WERI-Rb-1 (cell line): ENCODE measurements around the gene CLDN3.
"Not testable (repeated sequence)": the region's sequence is repeated elsewhere in the genome, so short reads cannot be mapped to it uniquely, and the experiment has no call there.

Experiments used
- DNase-seq: peaks from one replicate; pipeline ENCODE4 v3.0.0-alpha.2; 2020
- H3K27ac ChIP-seq: fragments of 250-450 bp; sonication (Bioruptor Pico); 2 replicates; pipeline ENCODE4 v1.5.1; 2020; ENCODE audit warnings: mild to moderate bottlenecking, moderate library complexity
- H3K27me3 ChIP-seq: fragments of 250-450 bp; sonication (Bioruptor Pico); 2 replicates; pipeline ENCODE4 v1.5.1; 2021; ENCODE audit warnings: mild to moderate bottlenecking, low read depth, moderate library complexity; ENCODE audit not compliant: insufficient read depth, severe bottlenecking
- H3K36me3 ChIP-seq: fragments of 250-450 bp; sonication (Bioruptor Pico); 2 replicates; pipeline ENCODE4 v1.5.1; 2020; ENCODE audit warnings: mild to moderate bottlenecking, moderate library complexity
- H3K4me3 ChIP-seq: 2 replicates; pipeline ENCODE4 v1.5.1; 2011; ENCODE audit warnings: low read depth, mild to moderate bottlenecking, control low read depth, low read length
- H3K9me3 ChIP-seq: fragments of 250-450 bp; sonication (Bioruptor Pico); 2 replicates; pipeline ENCODE4 v1.5.1; 2021; ENCODE audit warnings: mild to moderate bottlenecking, moderate library complexity; ENCODE audit not compliant: severe bottlenecking
- CTCF ChIP-seq: IDR thresholded peaks from 2 replicates; pipeline ENCODE4 v1.5.1; 2011; ENCODE audit warnings: low read depth, mild to moderate bottlenecking, control low read depth, inconsistent platforms, low read length

The CLDN3 gene

GRCh38 chr7:73727952-73728351 lies 42.1 kb downstream of the CLDN3 start:
- Histone ChIP-seq H3K27me3 (no peaks in the 10 kb centered on the region), H3K36me3 (no peaks in the 10 kb centered on the region), H3K9me3 (no peaks in the 10 kb centered on the region), H3K4me3 (no peak overlapping the region), H3K27ac (no peak overlapping the region)
- TF ChIP-seq CTCF, result no peak
- no peak for DNase-seq

GRCh38 chr7:73726083-73726466 lies 44.0 kb downstream of the CLDN3 start:
- Histone ChIP-seq H3K27ac (no peak overlapping the region), H3K4me3 (no peak overlapping the region), H3K27me3 (no peaks in the 10 kb centered on the region), H3K36me3 (no peaks in the 10 kb centered on the region), H3K9me3 (no peaks in the 10 kb centered on the region)
- no peak for TF ChIP-seq CTCF
- no peak for DNase-seq

- H3K27ac ChIP-seq, result no peak overlapping the region
- H3K9me3 ChIP-seq, result no peaks in the 10 kb centered on the region
- no peak for TF ChIP-seq CTCF
Measured at GRCh38 chr7:73723813-73724212, 46.3 kb downstream of the CLDN3 start.

GRCh38 chr7:73722785-73723184 lies 47.3 kb downstream of the CLDN3 start:
- H3K36me3 ChIP-seq, result no peaks in the 10 kb centered on the region
- no peak for DNase-seq
- no peak for TF ChIP-seq CTCF
- no peaks in the 10 kb centered on the region for H3K9me3 ChIP-seq
- no peak overlapping the region for H3K4me3 ChIP-seq
- no peaks in the 10 kb centered on the region for H3K27me3 ChIP-seq
- no peak overlapping the region for H3K27ac ChIP-seq

More at GRCh38 chr7:73723813-73724212, 46.3 kb downstream of the CLDN3 start:
- Histone ChIP-seq H3K4me3 (no peak overlapping the region), H3K27me3 (no peaks in the 10 kb centered on the region), H3K36me3 (no peaks in the 10 kb centered on the region)
- no peak for DNase-seq

GRCh38 chr7:73722182-73722581 lies 47.9 kb downstream of the CLDN3 start:
- not testable (repeated sequence) for H3K4me3 ChIP-seq, H3K27ac ChIP-seq, DNase-seq, H3K9me3 ChIP-seq, H3K36me3 ChIP-seq, H3K27me3 ChIP-seq

GRCh38 chr7:73721377-73721817 lies 48.7 kb downstream of the CLDN3 start:
- Histone ChIP-seq H3K36me3 (0 out of 2 replicates have a peak, but pooled peaks cover 4% of the 10 kb centered on the region), H3K9me3 (no peaks in the 10 kb centered on the region), H3K4me3 (no peak overlapping the region), H3K27ac (no peak overlapping the region), H3K27me3 (no peaks in the 10 kb centered on the region)
- TF ChIP-seq CTCF, result no peak
- DNase-seq, result no peak

GRCh38 chr7:73720443-73720842 lies 49.6 kb downstream of the CLDN3 start:
- not testable (repeated sequence) for H3K9me3 ChIP-seq, H3K27me3 ChIP-seq, H3K27ac ChIP-seq, H3K4me3 ChIP-seq, DNase-seq
- H3K36me3 ChIP-seq, result peaks cover 11% of the 10 kb centered on the region
